Right ventricle myocardium inferior (tissue), 1 donor: ENCODE data around the gene NSUN7. TPM values are rescaled to one million over a fixed set of nuclear protein-coding genes. Genes with fewer than 3 reads are reported as not detected.

Experiments
- ATAC-seq: fragments of 200-7000 bp; cut with Tn5 transposase; one replicate; pipeline ENCODE4 v1.9.1; 2020; ENCODE audit warnings: mild to moderate bottlenecking, moderate library complexity
- DNase-seq: peaks from one replicate; pipeline ENCODE4 v3.0.0; 2021; ENCODE audit errors: missing footprints
- intact Hi-C: fragments of 100-400 bp; cut with DNase I; formaldehyde crosslinking; loops from one replicate; pipeline ENCODE4 v1.11.0; 2022
- total RNA-seq: library from RNA; stranded (reverse); fragmentation: NEBNext Ultra II Directional; extraction: Animal tissue kit (Norgen Biotek cat#: 25700); gene quantifications from one replicate; pipeline ENCODE4 v1.2.1, GENCODE V29; 2021
- donor health status: DM: no; HTN: yes; CAD: no; lungs with severe emphysema.

NSUN7 gene
- total RNA-seq, 1 donor from 2014 or later = 0.95 TPM

DNA sequence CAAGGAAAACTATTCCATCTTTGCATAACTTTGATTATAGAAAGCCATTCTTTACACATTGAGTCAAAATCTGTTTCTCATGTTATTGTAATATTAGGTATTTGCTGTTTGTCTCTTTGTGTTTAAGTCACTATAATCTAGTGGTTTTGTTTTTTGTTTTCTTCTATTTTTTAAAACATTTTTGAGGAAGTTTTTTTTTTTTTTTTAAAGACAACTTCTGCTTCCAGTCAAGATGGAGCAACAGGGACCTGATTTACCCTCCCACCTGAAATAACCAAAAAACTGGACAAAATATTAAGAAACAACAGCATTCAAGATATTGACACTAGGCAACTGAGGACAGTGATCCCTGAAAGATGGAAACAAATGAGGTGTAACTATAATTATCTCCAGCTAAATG lies 18.4 kb upstream of the NSUN7 start:
- no peak for DNase-seq
- intact Hi-C loops = loop anchor here (10.0 kb wide), 1 partner anchor 483 kb away; the partner anchor contains the start of gene APBB2
- ATAC-seq = no peak

GRCh38 chr4:40731792-40732245 lies 17.9 kb upstream of the NSUN7 start:
- DNase-seq (no peak), ATAC-seq (peak; percentile 86)
- intact Hi-C loops = loop anchor here (10.0 kb wide), 1 partner anchor 483 kb away; the partner anchor contains the start of gene APBB2

DNA sequence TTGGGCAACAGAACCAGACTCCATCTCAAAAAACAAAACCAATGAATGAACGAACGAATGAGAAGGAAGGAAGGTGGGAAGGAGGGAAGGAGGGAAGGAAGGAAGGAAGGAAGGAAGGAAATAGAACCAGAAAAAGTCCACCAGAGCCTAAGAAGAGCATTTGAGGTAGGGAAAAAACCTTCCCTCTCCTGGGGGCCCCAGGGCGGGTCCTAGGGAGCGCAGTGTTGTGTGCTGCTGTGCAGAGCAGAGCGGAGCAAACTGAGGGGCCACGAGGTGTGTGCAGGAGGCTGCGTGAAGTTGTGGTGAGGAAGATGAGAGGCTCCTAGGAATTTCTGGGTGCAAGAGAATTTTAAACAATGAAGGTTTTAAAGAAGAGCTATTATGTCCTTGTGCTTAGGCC lies 16.0 kb upstream of the NSUN7 start:
- no peak for ATAC-seq
- intact Hi-C loops = loop anchor here (10.0 kb wide), 1 partner anchor 481 kb away; the partner anchor contains the start of gene APBB2
- no peak for DNase-seq

DNA sequence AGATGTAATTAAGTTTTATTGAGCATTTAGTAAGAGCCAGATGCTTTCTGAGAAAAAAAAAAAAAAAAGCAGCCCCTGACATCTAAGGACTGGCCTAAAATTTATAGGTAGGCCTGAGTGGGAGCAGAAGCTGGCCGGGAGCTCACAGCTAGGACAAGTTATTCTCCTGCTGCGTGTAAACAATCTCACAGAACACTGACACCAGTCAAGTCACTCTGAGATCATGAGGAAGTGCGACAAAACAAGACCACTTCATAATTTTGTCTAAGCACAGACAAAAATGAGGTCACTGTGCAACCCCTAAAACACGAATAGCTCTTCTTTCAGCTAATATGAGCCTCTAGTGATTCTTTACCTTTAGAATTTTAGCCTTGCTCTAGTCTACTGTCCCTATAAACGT lies 15.3 kb upstream of the NSUN7 start:
- ATAC-seq = no peak
- DNase-seq = no peak
- intact Hi-C loops = loop anchor here (10.0 kb wide), 1 partner anchor 480 kb away; the partner anchor contains the start of gene APBB2

DNA sequence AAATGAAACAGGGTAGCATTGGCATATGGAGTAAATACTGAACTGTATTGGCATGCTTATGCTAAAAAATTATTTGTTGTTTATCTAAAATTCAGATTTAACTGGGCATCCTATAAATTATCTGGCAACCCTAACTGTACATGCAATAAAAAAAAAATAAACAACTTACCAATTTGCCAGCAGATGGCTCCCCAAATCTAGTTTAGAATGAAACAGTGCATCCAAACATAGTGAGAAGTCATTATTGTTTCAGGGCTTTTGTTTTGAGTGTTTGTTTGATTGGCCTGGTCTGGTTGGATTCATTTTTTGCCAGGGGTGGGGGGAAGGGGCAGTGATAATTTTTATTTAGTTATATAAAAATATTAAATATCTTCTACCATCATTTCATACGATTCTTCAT lies 12.8 kb upstream of the NSUN7 start:
- ATAC-seq = peak; percentile 28
- DNase-seq = no peak
- intact Hi-C loops = loop anchor here (5.0 to 10.0 kb wide), 3 partner anchors 105 to 478 kb away; partner anchors contain the start of gene APBB2

GRCh38 chr4:40737879-40738278 lies 11.9 kb upstream of the NSUN7 start:
- no peak for DNase-seq
- intact Hi-C loops = loop anchor here (5.0 to 10.0 kb wide), 3 partner anchors 104 to 477 kb away; partner anchors contain the start of gene APBB2
- no peak for ATAC-seq

DNA sequence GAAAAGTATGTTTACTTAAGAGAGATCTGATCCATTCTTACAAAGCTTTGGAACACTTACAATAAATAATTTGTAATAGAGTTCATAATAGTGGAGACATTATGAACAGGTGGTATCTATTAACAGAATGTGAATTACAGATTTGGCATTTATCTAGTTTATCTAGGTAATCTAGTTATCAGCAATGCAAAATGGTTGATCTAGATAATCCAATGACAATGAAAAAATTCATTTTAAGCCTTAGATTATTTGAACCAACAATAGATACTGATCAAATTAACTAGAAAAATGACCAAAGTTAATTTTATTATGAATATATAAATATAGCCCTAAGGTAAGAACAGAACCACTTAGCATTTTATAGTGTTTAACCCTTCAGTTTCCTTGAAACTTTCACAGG lies 10.4 kb upstream of the NSUN7 start:
- no peak for ATAC-seq
- no peak for DNase-seq
- intact Hi-C loops = loop anchor here (5.0 to 10.0 kb wide), 3 partner anchors 103 to 475 kb away; partner anchors contain the start of gene APBB2

- peak; percentile 68 for ATAC-seq
- intact Hi-C loops = loop anchor here (5.0 kb wide), 1 partner anchor 173 kb away; no protein-coding TSS in a partner anchor
- no peak for DNase-seq
Measured at GRCh38 chr4:40744218-40744617, 5.5 kb upstream of the NSUN7 start.

GRCh38 chr4:40745285-40745984 lies 4.3 kb upstream of the NSUN7 start:
- DNase-seq (no peak), ATAC-seq (no peak)
- intact Hi-C loops = no loop called here

GRCh38 chr4:40747207-40747835 lies 2.4 kb upstream of the NSUN7 start:
- ATAC-seq (no peak), DNase-seq (no peak)
- intact Hi-C loops = no loop called here

DNA sequence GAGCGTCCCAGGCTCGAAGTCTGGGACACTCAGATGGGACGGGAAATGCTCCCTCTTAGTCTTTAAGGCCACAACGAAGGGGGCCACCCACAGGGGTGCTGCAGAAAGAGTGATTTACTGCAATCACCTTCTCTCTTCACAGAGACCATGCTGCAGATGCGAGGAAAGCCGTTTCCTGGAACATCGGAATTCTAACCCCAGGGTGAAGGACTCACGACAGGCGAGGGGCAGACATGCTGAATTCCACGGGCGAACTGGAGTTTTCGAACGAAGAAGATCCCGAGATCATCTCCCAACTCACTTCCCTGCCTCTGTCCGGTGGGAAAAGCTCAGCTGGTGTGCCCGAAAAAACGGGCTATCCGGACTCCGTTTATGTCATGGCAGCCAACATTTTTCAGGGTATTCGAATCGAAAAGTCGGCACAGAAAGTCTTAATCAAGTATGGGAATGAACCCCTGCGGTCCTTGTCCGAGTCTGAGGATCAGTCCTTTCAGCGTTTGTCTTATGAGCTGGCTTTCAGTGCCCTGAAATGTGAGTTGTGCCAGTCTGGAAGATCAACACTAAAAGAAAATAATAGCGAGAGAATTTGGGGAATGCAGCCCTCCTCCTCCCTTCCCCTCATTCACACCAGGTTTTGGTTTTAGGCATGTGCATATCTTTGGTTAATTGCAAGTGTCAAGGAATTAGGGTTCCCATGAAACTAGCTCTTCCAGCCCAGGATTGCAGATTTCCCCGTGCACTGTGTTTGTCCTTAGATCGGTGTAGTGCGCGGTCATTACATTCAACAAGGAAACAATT lies 905 bp downstream of the NSUN7 start:
- intact Hi-C loops = no loop called here
- ATAC-seq (no peak), DNase-seq (no peak)

DNA sequence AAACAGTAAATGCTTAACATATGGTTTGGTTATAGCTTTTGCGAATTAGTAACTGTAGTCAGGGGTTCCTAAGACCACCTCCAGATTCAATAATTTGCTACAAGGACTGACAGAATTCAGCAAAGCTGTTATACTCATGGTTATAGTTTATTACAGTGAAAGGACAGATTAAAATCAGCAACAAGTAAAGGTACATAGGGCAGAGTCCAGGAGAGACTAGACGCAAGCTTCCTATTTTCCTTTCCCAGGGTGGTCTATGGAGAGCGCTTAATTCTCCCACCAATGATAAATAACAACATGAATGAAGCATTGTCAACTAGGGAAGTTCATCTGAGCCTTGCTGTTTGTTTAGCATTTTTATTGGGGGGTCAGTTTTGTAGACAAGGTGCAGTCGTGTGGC lies 5.9 kb downstream of the NSUN7 start:
- ATAC-seq (no peak), DNase-seq (no peak)
- intact Hi-C loops = no loop called here

- ATAC-seq (no peak), DNase-seq (no peak)
- intact Hi-C loops = no loop called here
Measured at GRCh38 chr4:40763228-40763716, 13.5 kb downstream of the NSUN7 start.

- intact Hi-C loops = no loop called here
- ATAC-seq = no peak
- no peak for DNase-seq
Measured at GRCh38 chr4:40769266-40769665, 19.5 kb downstream of the NSUN7 start.

DNA sequence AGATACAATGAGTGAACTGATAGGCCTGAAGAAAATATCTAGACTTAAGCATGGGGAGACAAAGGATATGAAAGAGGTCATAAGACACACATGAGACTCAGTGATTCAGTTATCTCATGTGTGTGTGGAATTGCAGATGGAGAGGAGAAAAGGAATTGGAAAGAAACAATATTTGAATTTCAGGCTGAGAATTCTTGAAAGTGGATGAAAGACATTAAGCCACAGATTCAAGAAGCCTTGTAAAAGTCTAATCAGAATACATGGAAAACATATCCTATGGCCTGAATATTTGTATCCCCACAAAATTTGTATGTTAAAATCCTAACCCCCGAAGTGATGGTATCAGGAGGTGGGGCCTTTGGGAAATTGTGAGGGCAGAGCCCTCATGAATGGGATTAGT lies 28.3 kb downstream of the NSUN7 start:
- intact Hi-C loops = no loop called here
- no peak for DNase-seq
- no peak for ATAC-seq

GRCh38 chr4:40782876-40783275 lies 33.1 kb downstream of the NSUN7 start:
- DNase-seq (no peak), ATAC-seq (no peak)
- intact Hi-C loops = no loop called here

DNA sequence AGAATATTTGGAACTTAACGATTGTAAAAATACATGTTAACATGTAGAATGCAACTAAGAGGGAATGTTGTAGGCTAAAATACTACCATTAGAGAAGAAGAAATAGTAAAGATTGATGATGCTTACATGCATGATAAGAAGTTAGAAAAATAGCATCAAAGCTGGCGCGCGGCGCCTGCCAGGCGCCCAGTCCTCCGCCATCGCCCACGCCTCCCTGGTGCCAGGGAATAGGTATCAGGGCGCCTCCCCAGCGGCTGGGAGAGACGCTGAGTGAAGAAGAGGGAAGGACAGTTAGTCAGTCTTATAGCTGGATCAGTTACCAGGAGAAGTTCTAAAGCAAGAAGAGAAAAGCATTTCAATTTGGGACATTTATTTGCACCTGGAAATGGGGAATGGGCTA lies 36.0 kb downstream of the NSUN7 start:
- ATAC-seq (no peak), DNase-seq (no peak)
- intact Hi-C loops = no loop called here

GRCh38 chr4:40788331-40788730 lies 38.6 kb downstream of the NSUN7 start:
- intact Hi-C loops = no loop called here
- ATAC-seq (no peak), DNase-seq (no peak)

- DNase-seq (no peak), ATAC-seq (no peak)
- intact Hi-C loops = no loop called here
Measured at GRCh38 chr4:40789031-40789430, 39.3 kb downstream of the NSUN7 start.
